PC-3 (cell line): ENCODE measurements around the gene TANGO6. TPM values are rescaled to one million over a fixed set of nuclear protein-coding genes. Genes with fewer than 3 reads are reported as not detected.

Experiments used
- ATAC-seq: fragments of 200-7000 bp; cut with Tn5 transposase; 2 replicates; pipeline ENCODE4 v1.9.1; 2020; ENCODE audit warnings: mild to moderate bottlenecking, moderate library complexity
- BruUV-seq: library from RNA; stranded (reverse); fragments of 400-500 nt; replicated peaks from 2 replicates; lab custom pipeline; 2021; lab: Mats Ljungman, UMichigan
- CTCF ChIA-PET: fragments of 300-600 bp; sonication (Branson Sonifier 250); formaldehyde crosslinking; loops from one replicate; lab custom pipeline; 2022; ENCODE audit warnings: antibody characterized with exemption; lab: Charles Lee
- POLR2A ChIA-PET: fragments of 300-600 bp; sonication (Branson Sonifier 250); formaldehyde crosslinking; loops from one replicate; lab custom pipeline; 2022; ENCODE audit warnings: antibody characterized with exemption; ENCODE audit not compliant: unreplicated experiment; lab: Charles Lee
- DNase-seq: peaks from one replicate; pipeline ENCODE4 v3.0.0-alpha.2; 2015
- H2AFZ ChIP-seq: fragments of 300-600 bp; sonication (generic); 2 replicates; pipeline ENCODE4 v1.6.0; 2016; ENCODE audit warnings: antibody characterized with exemption, low read length
- H3F3A ChIP-seq: fragments of 300-600 bp; sonication (generic); one replicate; pipeline ENCODE4 v1.6.0; 2017; ENCODE audit warnings: antibody characterized with exemption, low read length, control low read depth, mild to moderate bottlenecking; ENCODE audit not compliant: unreplicated experiment
- H3K27ac ChIP-seq: fragments of 300-600 bp; sonication (generic); 2 replicates; pipeline ENCODE4 v1.5.1; 2016; ENCODE audit warnings: mild to moderate bottlenecking, low read length
- H3K27me3 ChIP-seq: fragments of 300-600 bp; sonication (generic); 2 replicates; pipeline ENCODE4 v1.6.1; 2016; ENCODE audit warnings: low read length, mixed read lengths
- H3K36me3 ChIP-seq: fragments of 300-600 bp; sonication (generic); 2 replicates; pipeline ENCODE4 v1.6.1; 2016; ENCODE audit warnings: low read depth, mixed run types, low read length, mixed read lengths
- H3K4me1 ChIP-seq: fragments of 300-600 bp; sonication (generic); 2 replicates; pipeline ENCODE4 v1.5.1; 2016; ENCODE audit warnings: low read length; ENCODE audit not compliant: insufficient read depth
- H3K4me2 ChIP-seq: fragments of 300-600 bp; sonication (generic); 2 replicates; pipeline ENCODE4 v1.6.0; 2016; ENCODE audit warnings: low read length
- H3K4me3 ChIP-seq: fragments of 300-600 bp; sonication (generic); 2 replicates; pipeline ENCODE4 v1.5.1; 2016; ENCODE audit warnings: mild to moderate bottlenecking, low read length, mixed read lengths
- H3K79me2 ChIP-seq: fragments of 300-600 bp; sonication (generic); 2 replicates; pipeline ENCODE4 v1.6.1; 2017; ENCODE audit warnings: low read length, mixed read lengths
- H3K9ac ChIP-seq: fragments of 300-600 bp; sonication (generic); 2 replicates; pipeline ENCODE4 v1.6.0; 2016; ENCODE audit warnings: mild to moderate bottlenecking, low read length
- H3K9me2 ChIP-seq: fragments of 300-600 bp; sonication (generic); replicated peaks from 2 replicates; pipeline ENCODE4 v1.6.1; 2016; ENCODE audit warnings: mixed run types, low read length, mixed read lengths
- H3K9me3 ChIP-seq: fragments of 300-600 bp; sonication (generic); 2 replicates; pipeline ENCODE4 v1.6.1; 2016; ENCODE audit warnings: low read length, mixed read lengths
- H4K20me1 ChIP-seq: fragments of 300-600 bp; sonication (generic); 2 replicates; pipeline ENCODE4 v1.6.1; 2016; ENCODE audit warnings: low read length, mixed read lengths
- EZH2 ChIP-seq: fragments of 300-600 bp; sonication (generic); IDR thresholded peaks from one replicate; pipeline ENCODE4 v1.6.1; 2017; ENCODE audit warnings: antibody characterized with exemption, mild to moderate bottlenecking, low read length; ENCODE audit not compliant: unreplicated experiment
- EZH2phosphoT487 ChIP-seq: fragments of 300-600 bp; sonication (generic); IDR thresholded peaks from 2 replicates; pipeline ENCODE4 v1.6.1; 2018; ENCODE audit warnings: mild to moderate bottlenecking, antibody characterized with exemption, low read length, borderline replicate concordance
- intact Hi-C: fragments of 100-400 bp; cut with micrococcal nuclease; formaldehyde crosslinking; loops from 2 replicates; pipeline ENCODE4 v1.9.0; 2023
- total RNA-seq: library from RNA; depleted of rRNA; stranded (reverse); fragments of >200 nt; gene quantifications from 2 replicates; pipeline ENCODE4 v1.2.3, GENCODE V29; 2014
- TF ChIP-seq, protein P1 (sequence below): fragments of 300-600 bp; sonication (generic); conservative IDR thresholded peaks from 2 replicates; pipeline ENCODE4 v1.5.1; 2017; ENCODE audit warnings: antibody characterized with exemption, low read depth, mild to moderate bottlenecking, low read length

TANGO6 gene
- total RNA-seq, 1 experiment from 2014 or later = 9.4 TPM

DNA sequence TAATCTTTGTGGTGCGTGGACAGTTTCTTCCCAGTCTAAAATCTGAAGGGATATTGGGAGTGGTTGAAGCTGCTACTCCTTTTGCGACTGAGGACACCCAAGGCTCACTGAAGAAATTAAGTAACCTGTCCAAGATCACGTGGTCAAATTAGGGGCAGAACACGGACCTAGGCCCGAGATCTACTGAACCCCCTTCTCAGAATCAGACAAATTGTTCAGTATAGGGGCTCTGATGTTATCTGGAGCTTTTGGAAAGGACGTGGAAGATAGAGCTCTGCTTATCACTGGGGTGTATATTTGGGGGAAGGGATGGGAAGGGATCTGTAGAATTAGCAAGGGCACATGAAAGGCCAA, 857 bp downstream of the TANGO6 start:
- ATAC-seq (no peak; the same call in 1 of the 2 replicates), DNase-seq (no peak)
- ChIA-PET POLR2A (interaction anchor here (0.6 kb wide), 1 partner anchor 18 kb away, joined by 3 read pairs; no protein-coding TSS in a partner anchor), CTCF (interaction anchor here (1.0 kb wide), 1 partner anchor 229 kb away, joined by 3 read pairs; no protein-coding TSS in a partner anchor)
- Histone ChIP-seq H3K4me1 (peaks cover 6% of the 10 kb centered on the region), H3K79me2 (peaks cover 10% of the 10 kb centered on the region), H4K20me1 (no peaks in the 10 kb centered on the region), H3K4me3 (peak overlapping the region; percentile 89), H3K9me3 (no peaks in the 10 kb centered on the region), H3K27me3 (no peaks in the 10 kb centered on the region), H3K36me3 (no peaks in the 10 kb centered on the region), H3K27ac (peak overlapping the region; percentile 14; the same call in 1 of the 2 replicates), H3F3A (no peaks in the 10 kb centered on the region), H3K9ac (peak overlapping the region; percentile 86), H3K9me2 (no peaks in the 10 kb centered on the region), H2AFZ (peak overlapping the region; percentile 92), H3K4me2 (peak overlapping the region; percentile 96)
- intact Hi-C loops = loop anchor here (5.0 kb wide), 1 partner anchor 142 kb away; no protein-coding TSS in a partner anchor
- TF ChIP-seq, protein P1, sequence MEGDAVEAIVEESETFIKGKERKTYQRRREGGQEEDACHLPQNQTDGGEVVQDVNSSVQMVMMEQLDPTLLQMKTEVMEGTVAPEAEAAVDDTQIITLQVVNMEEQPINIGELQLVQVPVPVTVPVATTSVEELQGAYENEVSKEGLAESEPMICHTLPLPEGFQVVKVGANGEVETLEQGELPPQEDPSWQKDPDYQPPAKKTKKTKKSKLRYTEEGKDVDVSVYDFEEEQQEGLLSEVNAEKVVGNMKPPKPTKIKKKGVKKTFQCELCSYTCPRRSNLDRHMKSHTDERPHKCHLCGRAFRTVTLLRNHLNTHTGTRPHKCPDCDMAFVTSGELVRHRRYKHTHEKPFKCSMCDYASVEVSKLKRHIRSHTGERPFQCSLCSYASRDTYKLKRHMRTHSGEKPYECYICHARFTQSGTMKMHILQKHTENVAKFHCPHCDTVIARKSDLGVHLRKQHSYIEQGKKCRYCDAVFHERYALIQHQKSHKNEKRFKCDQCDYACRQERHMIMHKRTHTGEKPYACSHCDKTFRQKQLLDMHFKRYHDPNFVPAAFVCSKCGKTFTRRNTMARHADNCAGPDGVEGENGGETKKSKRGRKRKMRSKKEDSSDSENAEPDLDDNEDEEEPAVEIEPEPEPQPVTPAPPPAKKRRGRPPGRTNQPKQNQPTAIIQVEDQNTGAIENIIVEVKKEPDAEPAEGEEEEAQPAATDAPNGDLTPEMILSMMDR = no peak
- no peak for TF ChIP-seq EZH2phosphoT487
- TF ChIP-seq EZH2 = no peak
- TSS peak; percentile 63 for BruUV-seq

DNA sequence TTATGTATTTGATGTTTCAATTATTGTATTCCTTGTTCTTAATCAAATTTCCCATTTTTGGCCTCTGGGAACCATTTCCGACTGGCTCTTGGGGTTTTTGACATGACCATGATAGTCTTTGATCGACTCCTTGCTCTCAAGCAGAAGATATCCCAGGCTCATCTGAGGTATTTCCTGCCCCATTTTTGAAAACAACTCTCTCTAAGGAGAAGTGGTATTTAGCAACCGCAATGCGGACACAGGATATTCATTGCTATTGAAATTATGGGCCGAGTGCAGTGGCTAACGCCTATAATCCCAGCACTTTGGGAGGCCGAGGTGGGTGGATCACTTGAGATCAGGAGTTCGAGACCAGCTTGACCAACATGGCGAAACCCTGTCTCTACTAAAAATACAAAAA, 5.5 kb downstream of the TANGO6 start:
- Histone ChIP-seq H2AFZ (no peak overlapping the region), H3K4me3 (no peak overlapping the region), H3K4me2 (no peak overlapping the region), H3K36me3 (no peaks in the 10 kb centered on the region), H4K20me1 (no peaks in the 10 kb centered on the region), H3K9me3 (no peaks in the 10 kb centered on the region), H3F3A (no peaks in the 10 kb centered on the region), H3K9me2 (no peaks in the 10 kb centered on the region), H3K79me2 (peaks cover 10% of the 10 kb centered on the region), H3K27ac (no peak overlapping the region), H3K4me1 (peaks cover 6% of the 10 kb centered on the region), H3K27me3 (no peaks in the 10 kb centered on the region), H3K9ac (no peak overlapping the region)
- no TSS peak for BruUV-seq
- TF ChIP-seq EZH2 = no peak
- no peak for TF ChIP-seq EZH2phosphoT487
- TF ChIP-seq, protein P1 = no peak
- ChIA-PET CTCF (no interaction called here), POLR2A (no interaction called here)
- intact Hi-C loops = loop anchor here (5.0 kb wide), 1 partner anchor 274 kb away; no protein-coding TSS in a partner anchor
- no peak for DNase-seq
- no peak for ATAC-seq

DNA sequence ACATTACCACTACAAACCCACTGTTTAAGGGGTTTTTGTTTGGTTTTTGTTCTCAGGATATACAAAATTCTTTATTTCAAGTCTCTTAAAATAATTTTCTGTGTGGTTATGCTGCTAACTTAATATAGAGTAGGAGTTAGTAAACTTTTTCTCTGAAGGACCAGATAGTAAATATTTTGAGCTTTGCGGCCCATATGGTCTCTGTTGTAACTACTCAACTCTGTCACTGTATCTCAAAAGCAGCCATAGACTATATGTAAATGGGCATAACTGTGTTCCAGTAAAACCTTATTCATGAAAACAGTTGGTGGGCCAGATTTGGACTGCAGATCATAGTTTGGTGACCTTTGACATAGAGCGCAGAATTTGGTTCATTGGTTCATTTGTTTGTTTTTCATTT, 7.2 kb downstream of the TANGO6 start:
- no peaks in the 10 kb centered on the region for H3K4me1 ChIP-seq
- no peaks in the 10 kb centered on the region for H4K20me1 ChIP-seq
- POLR2A ChIA-PET = no interaction called here
- H3F3A ChIP-seq = no peaks in the 10 kb centered on the region
- H3K9me3 ChIP-seq = no peaks in the 10 kb centered on the region
- intact Hi-C loops = no loop called here
- ATAC-seq = no peak
- H3K4me2 ChIP-seq = no peak overlapping the region
- H2AFZ ChIP-seq = no peak overlapping the region
- TF ChIP-seq EZH2phosphoT487 (no peak), EZH2 (no peak)
- TF ChIP-seq, protein P1 = no peak
- no peaks in the 10 kb centered on the region for H3K27me3 ChIP-seq
- DNase-seq = no peak
- no peaks in the 10 kb centered on the region for H3K36me3 ChIP-seq
- no peak overlapping the region for H3K27ac ChIP-seq
- H3K9me2 ChIP-seq = no peaks in the 10 kb centered on the region
- CTCF ChIA-PET = no interaction called here
- H3K4me3 ChIP-seq = no peak overlapping the region
- no peak overlapping the region for H3K9ac ChIP-seq
- no TSS peak for BruUV-seq
- no peaks in the 10 kb centered on the region for H3K79me2 ChIP-seq
